COLO668 (cell line): Measurements from ENCODE around the gene PTP4A1.
"Not testable (repeated sequence)": the region's sequence is repeated elsewhere in the genome, so short reads cannot be mapped to it uniquely, and the experiment has no call there.

ENCODE experiments used
- DNase-seq: peaks from one replicate; lab custom pipeline; 2025; ENCODE audit not compliant: unreplicated experiment; lab: John Stamatoyannopoulos, UW

PTP4A1 gene

DNA sequence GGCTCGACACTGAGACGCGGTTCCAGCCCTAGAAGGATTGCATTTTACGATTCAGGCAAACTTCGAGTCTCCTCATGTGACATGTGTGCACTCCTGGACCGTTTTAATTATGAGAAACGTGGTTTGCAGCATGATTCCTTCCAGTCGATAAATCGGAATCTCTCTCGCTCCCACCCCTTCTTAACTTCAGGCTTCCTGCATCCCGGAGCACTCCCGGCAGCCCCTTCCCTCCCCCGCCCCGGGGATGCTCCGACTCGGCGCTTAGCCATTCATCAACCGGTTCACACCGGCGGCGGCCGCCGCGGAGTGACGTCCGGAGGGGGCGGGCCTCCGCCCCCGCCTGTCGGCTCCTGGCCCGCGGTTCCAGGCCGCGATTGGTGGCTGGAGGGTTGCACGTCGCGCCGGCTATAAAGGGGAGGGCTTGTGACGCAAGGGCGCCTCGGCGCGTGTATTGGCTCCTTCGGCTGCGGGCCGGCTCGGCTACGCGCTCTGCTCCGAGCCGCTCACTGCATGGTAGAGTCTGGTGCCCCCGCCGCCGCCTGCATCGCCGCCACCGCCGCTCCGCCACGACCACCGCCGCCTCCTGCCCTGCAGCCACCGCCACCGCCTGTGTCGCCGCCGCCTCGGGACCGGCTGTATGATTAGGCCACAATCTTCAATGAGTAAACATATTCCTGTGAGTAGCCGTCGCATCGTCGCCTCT lies at the start of gene PTP4A1, which contains the start of gene LOC128125822:
TSS of gene PTP4A1 (plus strand) at position 437 of the 703 bp plus-strand sequence. CDS start 4,401 bp downstream, outside the sequence.
TSS of gene LOC128125822 (plus strand) at position 437 of the 703 bp plus-strand sequence.
- peak; percentile 96 for DNase-seq

- not testable (repeated sequence) for DNase-seq
Measured at GRCh38 chr6:63522911-63523287, 49.4 kb upstream of the PTP4A1 start.

DNA sequence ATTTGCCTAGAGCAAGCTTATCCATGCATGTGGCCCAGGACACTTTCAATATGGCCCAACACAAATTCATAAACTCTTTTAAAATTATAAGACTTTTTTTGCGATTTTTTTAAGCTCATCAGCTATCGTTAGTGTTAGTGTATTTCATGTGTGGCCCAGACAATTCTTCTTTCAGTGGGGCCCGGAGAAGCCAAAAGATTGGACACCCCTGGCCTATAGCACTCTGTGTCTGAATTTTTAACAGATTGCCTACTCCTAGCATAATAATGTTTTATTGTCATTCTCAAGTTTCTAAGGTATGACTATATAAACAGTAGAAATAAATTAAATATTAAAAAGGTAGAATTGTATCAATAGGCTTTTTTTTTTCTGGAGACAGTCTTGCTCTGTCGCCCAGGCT lies 48.6 kb upstream of the PTP4A1 start:
- DNase-seq = no peak

DNA sequence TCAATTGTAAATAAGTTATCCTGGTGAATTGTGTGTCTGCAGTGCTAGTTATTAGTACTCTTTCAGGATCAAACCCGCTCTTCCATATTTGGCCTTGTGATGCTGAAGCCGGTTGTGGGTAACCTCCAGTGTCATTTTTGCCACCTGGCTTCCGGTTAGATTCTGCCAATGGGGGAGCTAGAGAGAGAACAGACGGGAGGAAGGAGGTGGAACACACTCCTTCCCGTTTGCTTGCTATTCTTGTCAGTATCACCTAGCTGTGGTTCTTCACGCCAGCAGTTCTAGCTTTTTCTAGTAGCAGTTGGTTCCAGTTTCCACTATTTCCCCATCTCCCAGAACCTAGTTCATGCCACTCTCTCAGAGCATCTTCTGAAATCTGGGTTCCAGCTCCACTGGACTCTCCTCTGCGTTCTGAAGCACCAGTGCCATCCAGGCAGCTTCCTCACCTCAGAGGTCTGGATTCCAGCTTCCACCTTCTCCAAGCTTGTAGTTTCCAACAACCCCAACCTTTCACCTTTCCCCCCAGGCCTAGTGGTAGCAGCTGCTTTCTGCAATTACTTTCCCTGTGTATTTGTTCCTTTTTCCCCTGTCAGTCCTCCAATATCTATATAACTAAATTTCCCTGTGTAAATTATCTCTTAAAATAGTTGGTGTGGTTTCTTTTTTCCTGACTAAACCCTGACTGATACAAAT lies 46.9 kb upstream of the PTP4A1 start:
- no peak for DNase-seq

DNA sequence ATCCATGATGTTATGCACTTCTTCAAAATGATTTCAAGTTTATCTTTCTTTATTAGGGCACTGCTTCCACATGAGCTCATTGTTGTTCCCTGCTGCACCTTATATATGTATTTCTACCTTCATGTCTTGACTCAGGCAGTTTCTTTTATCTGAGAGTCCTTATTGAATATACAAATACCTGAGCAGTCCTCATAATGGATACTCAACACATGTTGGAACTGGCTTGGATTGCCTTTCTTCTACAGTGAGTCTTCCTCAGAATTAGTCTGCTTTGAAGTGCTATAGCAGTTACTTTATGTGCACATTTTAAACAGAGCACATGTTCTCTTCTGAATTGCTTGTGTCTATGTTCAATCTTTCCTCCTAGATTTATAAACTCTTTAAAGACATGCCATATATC lies 45.3 kb upstream of the PTP4A1 start:
- no peak for DNase-seq

DNA sequence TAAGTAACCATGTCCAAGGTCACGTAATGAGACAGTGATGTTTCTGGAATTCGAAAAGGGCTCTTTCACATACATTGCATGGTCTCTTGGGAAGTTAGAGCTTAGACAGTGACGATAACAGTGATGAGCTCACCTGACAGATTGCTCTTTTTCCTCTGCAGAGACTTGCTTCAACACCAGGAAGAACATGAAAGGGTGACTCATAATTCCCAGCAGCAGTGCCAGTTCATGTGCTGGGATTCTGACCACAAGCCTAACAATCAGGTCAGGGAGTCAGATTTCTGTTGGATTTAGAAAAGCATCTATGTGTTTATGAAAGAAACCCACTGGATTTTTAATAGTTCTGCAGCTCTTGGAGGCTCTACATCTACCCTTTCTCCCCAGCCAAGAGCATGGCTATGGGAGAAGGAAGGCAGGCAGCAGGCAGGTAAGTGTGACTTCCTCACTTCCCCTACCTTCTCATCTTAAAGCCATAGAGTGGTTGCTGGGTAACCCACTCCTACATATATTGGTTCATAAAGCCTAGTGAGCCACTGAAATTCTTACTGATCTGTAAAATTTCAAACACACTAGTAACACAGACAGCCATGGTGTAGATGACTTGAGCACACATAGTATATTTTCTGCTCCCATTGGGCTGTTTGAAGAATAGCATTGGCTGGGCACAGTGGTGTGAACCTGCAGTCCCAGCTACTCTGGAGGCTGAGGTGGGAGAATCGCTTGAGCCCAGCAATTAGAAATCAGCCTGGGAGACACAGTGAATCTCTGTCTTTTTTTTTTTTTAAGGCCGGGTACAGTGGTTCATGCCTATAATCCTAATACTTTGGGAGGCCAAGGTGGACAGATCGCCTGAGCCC lies 44.4 kb upstream of the PTP4A1 start:
- peak; percentile 4 for DNase-seq

DNA sequence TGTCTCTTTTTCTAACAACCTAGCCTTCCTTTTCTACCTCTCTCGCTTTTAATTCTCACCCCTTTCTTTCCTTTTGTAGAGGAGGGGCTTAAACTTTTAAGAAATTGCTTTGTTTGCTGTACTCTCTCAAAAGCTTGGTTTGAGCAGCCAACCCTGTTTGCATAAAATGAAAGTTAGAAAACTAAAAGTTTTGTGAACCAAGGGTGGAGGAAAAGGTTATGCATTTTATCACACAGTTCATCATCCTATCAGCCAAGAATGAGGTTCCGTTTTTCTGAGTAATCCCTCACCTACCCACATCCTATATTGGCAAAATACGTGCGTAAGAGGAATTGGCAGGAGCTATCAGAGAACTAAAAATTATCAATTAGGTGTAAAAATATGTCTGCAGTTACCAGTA lies 42.8 kb upstream of the PTP4A1 start:
- no peak for DNase-seq

DNA sequence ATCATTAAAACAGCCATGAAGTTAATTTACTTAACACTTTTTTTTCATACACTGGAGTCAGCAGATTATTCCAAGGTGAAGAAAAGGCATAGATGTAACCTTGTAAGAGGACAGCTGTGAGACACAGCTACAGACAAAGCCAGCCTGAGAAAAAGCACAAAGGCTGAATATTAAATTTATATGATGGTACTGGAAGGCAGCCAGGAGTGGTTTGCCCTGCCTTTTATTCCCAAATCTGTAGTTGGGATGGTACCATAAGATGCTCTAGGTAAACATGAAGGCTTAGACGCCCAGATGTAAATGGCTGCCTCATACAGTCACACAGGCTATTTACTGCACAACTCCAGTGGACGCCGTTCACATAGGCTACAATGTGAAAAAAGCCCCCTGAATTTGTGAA lies 42.1 kb upstream of the PTP4A1 start:
- DNase-seq = no peak

- no peak for DNase-seq
Measured at GRCh38 chr6:63530991-63531390, 41.3 kb upstream of the PTP4A1 start.

GRCh38 chr6:63533026-63533425 lies 39.3 kb upstream of the PTP4A1 start:
- DNase-seq = no peak

- no peak for DNase-seq
Measured at GRCh38 chr6:63533952-63534351, 38.3 kb upstream of the PTP4A1 start.

GRCh38 chr6:63537201-63537958 lies 34.9 kb upstream of the PTP4A1 start:
- DNase-seq = no peak

GRCh38 chr6:63537959-63538300 lies 34.4 kb upstream of the PTP4A1 start:
- DNase-seq = no peak

- no peak for DNase-seq
Measured at GRCh38 chr6:63538550-63538949, 33.7 kb upstream of the PTP4A1 start.

DNA sequence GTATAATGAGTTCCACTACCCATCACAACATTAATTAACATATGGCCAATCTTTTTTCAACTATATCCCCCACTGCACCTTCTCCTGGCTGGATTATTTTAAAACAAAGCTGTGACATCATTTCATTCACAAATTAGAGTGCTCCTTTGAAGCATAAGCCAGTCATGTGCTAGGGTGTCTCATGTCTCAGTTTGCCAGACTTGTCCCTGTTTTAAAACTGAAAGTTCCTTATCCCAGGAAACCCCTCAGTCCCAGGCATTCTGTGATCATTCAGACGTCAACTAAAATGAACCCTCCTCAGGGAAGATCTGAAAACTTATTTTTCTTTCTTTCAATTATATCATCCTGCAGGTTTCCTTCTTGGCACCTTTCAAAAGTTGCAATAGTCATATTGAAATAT lies 29.3 kb upstream of the PTP4A1 start:
- DNase-seq = no peak

GRCh38 chr6:63543982-63544381 lies 28.3 kb upstream of the PTP4A1 start:
- no peak for DNase-seq

GRCh38 chr6:63546236-63546635 lies 26.0 kb upstream of the PTP4A1 start:
- no peak for DNase-seq

DNA sequence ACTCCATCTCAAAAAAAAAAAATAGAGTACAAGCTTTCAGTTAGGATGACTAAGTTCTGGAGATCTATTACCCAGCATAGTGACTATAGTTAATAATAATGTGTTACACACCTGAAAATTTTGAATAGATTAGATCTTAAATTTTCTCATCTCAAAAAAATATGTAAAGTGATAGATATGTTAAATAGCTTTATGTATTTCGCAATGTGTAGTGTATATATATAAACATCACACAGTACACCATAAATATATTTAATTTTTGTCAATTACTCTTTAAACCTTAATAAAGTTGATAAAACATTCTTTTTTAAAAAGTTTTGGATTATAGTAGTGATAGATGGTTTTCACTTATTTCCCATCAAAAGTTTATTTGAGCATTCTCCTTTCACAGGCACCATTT lies 25.6 kb upstream of the PTP4A1 start:
- no peak for DNase-seq

DNA sequence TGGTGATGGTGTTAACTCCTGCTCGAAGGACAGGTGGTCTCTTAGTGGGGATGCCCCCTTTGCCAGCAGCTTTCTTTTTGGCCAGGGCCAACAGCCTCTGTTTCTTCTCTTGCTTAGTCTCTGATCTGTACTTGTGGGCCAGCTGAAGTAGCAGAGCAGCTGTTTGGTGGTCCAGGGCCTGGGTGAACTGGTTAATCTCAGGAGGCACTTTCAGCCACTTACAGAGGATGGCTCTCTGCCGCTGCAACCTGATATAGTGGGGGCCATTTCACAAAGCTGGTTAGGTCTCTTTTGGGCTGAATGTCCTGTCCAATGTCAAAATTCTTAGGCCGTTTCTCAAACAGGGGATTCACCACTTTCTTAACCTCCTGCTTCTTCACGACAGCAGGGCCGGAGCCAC lies 23.2 kb upstream of the PTP4A1 start:
- DNase-seq = no peak

- no peak for DNase-seq
Measured at GRCh38 chr6:63553208-63553607, 19.1 kb upstream of the PTP4A1 start.

GRCh38 chr6:63553900-63554299 lies 18.4 kb upstream of the PTP4A1 start:
- no peak for DNase-seq
